VCaP (cell line): Measurements from ENCODE around the gene ROMO1.
A peak's percentile ranks its signal among the peaks of the same experiment; 100 is the strongest.

Experiments
- H3K27ac ChIP-seq: fragments of 450-650 bp; 2 replicates; pipeline ENCODE4 v1.5.1; 2017
- CTCF ChIP-seq: fragments of 450-650 bp; conservative IDR thresholded peaks from 2 replicates; pipeline ENCODE4 v1.5.1; 2017; ENCODE audit warnings: mild to moderate bottlenecking, moderate library complexity

Gene ROMO1

DNA sequence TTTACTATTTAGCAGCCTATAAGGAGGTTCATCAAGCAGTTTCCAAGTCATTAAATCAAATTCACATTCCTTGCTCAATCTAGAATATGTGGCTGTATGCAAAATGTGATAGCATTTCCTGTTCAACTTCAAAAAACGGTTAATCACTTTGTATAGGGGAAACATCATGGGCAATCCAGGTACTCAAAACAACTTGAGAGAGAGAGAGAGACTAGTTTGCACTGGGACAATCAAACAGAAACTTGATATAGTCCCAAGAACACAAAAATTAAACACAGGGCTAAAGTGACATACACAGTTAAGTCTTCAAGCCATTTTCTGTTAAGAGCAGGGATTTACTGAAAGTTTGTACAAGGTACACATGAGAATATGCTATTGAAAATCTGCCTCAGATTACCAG, 41.9 kb upstream of the ROMO1 start:
- no peak overlapping the region for H3K27ac ChIP-seq
- TF ChIP-seq CTCF: no peak

DNA sequence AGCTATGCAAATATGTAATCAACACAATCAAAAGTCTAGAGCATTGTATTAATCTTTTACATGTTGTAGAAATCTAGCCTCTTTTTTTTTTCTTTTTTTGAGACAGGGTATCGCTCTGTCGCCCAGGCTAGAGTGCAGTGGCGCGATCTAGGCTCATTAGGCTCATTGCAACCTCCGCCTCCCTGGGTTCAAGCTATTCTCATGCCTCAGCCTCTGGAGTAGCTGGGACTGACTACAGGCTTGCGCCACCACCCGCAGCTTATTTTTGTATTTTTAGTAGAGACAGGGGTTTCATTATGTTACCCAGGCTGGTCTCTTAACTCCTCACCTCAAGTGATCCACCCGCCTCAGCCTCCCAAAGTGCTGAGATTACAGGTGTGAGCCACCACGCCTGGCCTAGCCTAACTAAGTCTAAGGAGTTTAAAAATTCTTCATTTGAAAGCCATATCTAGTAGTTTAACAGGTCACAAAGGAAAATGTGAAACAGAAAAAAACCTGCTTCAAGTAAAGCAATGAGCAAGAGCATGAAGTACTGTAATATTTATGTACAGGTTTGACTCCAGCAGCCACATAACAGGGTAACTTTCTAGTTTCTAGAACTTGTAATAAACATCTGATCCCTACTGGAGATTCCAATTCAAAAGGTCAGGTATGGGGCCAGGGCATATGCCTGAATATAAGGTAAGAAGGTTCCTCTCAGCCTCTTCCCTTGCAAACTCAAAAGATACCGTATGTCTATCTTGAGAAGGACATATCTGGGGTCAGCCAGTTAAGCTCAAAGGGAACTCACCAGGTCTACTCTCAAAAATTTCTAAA, 38.9 kb upstream of the ROMO1 start:
- H3K27ac ChIP-seq: no peak overlapping the region
- no peak for TF ChIP-seq CTCF

DNA sequence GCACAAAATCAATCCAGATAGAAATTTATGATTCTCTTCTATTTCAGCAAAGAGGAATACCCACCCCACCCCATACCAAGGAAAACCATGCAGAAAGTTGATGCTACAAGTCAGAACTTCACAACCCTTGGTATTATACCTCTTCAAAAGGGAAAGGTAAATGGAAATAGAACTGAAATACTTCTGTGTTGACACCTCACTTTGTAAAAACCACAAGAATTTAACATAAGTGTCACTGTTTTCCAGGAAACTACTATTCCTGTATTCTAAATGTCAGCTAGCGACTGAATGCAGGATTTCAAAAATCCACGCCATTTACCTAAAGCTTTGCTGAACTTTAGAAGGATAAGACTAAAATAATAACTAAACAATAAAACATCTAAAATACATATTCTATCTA, 38.2 kb upstream of the ROMO1 start:
- TF ChIP-seq CTCF: no peak
- no peak overlapping the region for H3K27ac ChIP-seq

- no peak for TF ChIP-seq CTCF
- H3K27ac ChIP-seq: no peak overlapping the region
Measured at GRCh38 chr20:35661908-35662307, 37.3 kb upstream of the ROMO1 start.

DNA sequence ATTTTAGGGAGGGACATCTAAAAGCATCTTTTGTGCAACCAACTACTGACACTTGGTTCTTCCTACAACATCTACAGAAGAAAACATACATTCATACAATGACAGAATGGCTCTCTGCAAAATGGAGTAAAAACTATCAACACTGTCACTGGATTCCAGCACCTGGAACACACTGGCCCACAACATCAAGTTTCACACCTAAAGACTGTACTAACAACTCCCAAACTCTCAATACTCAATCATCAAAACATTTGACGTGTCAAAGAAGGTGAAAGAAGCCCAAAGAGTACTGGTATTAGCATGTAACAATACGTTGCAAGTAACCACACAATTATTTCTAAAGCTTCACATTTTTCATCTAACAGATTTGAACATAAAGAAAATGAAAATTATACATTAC, 36.7 kb upstream of the ROMO1 start:
- TF ChIP-seq CTCF: no peak

DNA sequence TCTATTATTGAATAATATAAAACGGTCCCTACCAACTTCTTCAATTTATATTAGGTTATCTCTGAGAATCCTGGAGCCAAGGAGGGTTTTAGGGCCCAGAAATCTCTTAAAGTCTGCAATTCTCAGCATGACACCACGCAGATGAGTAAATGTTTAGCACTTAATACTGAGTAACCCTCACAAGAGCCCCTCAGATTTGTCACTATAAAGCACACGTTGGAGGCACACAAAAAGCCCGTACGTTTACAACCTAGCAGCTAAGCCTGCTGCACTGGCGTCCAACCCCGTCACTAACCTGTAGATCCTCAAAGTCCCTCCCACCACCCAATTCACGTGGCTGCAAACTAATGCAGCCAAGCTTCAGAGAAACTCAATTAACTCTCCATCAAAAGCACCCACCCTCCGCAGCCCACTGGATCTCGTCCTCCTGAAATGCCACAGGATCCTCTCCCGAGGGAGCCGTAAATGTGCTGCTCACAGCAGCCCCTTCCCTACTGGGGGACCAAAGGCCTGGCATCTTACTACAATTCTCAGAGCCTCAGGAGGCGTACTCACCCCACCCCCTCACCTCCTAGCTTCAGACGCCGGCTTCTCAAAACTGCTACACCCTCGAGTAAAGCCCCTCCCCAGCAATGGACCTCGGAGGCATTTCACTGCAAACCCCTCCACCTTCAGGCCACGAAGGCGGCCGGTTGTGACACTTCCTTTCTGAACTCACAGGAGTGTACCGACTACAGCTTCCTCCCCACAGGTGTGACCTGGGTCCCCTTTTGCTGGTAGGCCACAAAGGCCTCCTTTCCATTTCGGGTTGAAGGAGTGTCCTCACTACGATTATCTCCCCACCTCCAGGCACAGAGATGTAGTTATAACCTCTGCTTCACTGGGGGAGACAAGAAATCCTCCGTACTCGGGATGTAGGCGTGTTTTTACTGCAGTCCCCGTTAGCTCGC, 35.4 kb upstream of the ROMO1 start:
- no peak for TF ChIP-seq CTCF
- H3K27ac ChIP-seq: peak overlapping the region; percentile 97

More for the DNA sequence above, 36.7 kb upstream of the ROMO1 start:
- H3K27ac ChIP-seq: no peak overlapping the region; the same call in 1 of the 2 replicates
